ENCODE results near the gene ANG.
"Not testable (repeated sequence)": the region's sequence is repeated elsewhere in the genome, so short reads cannot be mapped to it uniquely, and the experiment has no call there.

ANG gene

GRCh38 chr14:20726531-20726930 is 38.0 kb downstream of the ANG start:
- no peak overlapping the region for H3K4me3 ChIP-seq (replicated peaks; ENCODE audit: low read depth, low read length)
- TF ChIP-seq CTCF (IDR thresholded peaks at IDR 0.05; ENCODE audit: low read depth, low read length, missing control alignments): no peak
- DNase-seq (ENCODE audit: extremely low read depth, low read depth): no peak

- no peak overlapping the region for H3K4me3 ChIP-seq (replicated peaks; ENCODE audit: low read depth, low read length)
- no peak for TF ChIP-seq CTCF (IDR thresholded peaks at IDR 0.05; ENCODE audit: low read depth, low read length, missing control alignments)
- no peak for DNase-seq (ENCODE audit: extremely low read depth, low read depth)
Observed at GRCh38 chr14:20730891-20731290, 42.3 kb downstream of the ANG start.

- no peak for DNase-seq (ENCODE audit: extremely low read depth, low read depth)
- no peak overlapping the region for H3K4me3 ChIP-seq (replicated peaks; ENCODE audit: low read depth, low read length)
- TF ChIP-seq CTCF (IDR thresholded peaks at IDR 0.05; ENCODE audit: low read depth, low read length, missing control alignments): no peak
Observed at GRCh38 chr14:20732477-20732876, 43.9 kb downstream of the ANG start.

- no peak for DNase-seq (ENCODE audit: extremely low read depth, low read depth)
- H3K4me3 ChIP-seq (replicated peaks; ENCODE audit: low read depth, low read length): no peak overlapping the region
- no peak for TF ChIP-seq CTCF (IDR thresholded peaks at IDR 0.05; ENCODE audit: low read depth, low read length, missing control alignments)
Observed at GRCh38 chr14:20732979-20733635, 44.5 kb downstream of the ANG start.

GRCh38 chr14:20733684-20734429 is 45.3 kb downstream of the ANG start:
- no peak for TF ChIP-seq CTCF (IDR thresholded peaks at IDR 0.05; ENCODE audit: low read depth, low read length, missing control alignments)
- H3K4me3 ChIP-seq (replicated peaks; ENCODE audit: low read depth, low read length): no peak overlapping the region
- DNase-seq (ENCODE audit: extremely low read depth, low read depth): no peak

GRCh38 chr14:20734430-20734806 is 45.9 kb downstream of the ANG start:
- TF ChIP-seq CTCF (IDR thresholded peaks at IDR 0.05; ENCODE audit: low read depth, low read length, missing control alignments): no peak
- no peak for DNase-seq (ENCODE audit: extremely low read depth, low read depth)
- no peak overlapping the region for H3K4me3 ChIP-seq (replicated peaks; ENCODE audit: low read depth, low read length)

GRCh38 chr14:20738292-20738691 is 49.7 kb downstream of the ANG start:
- not testable (repeated sequence) for DNase-seq (ENCODE audit: extremely low read depth, low read depth); H3K4me3 ChIP-seq (replicated peaks; ENCODE audit: low read depth, low read length)
